ENCODE measurements around the gene HDAC5.
A peak's percentile ranks its signal among the peaks of the same experiment; 100 is the strongest.

Gene HDAC5

GRCh38 chr17:44097110-44097958 is 26.1 kb downstream of the HDAC5 start:
- H3K9me3 Mint-ChIP-seq, result no peaks in the 10 kb centered on the region
- H3K27ac Mint-ChIP-seq, result peak overlapping the region in 1 of 2 donors; percentile 50
- ATAC-seq (replicated peaks) (peak; percentile 9), DNase-seq (no peak)
- peaks cover 47% of the 10 kb centered on the region for H3K36me3 Mint-ChIP-seq (ENCODE audit: insufficient read depth)
- H3K4me1 Mint-ChIP-seq (ENCODE audit: low read depth in 2 of 2), result peaks cover 8 to 12% of the 10 kb centered on the region in 2 donors
- H3K4me3 Mint-ChIP-seq, result no peak overlapping the region
- H3K27me3 Mint-ChIP-seq, result no peaks in the 10 kb centered on the region

- H3K36me3 Mint-ChIP-seq (ENCODE audit: insufficient read depth), result peaks cover 59% of the 10 kb centered on the region
- no peaks in the 10 kb centered on the region for H3K27me3 Mint-ChIP-seq
- H3K27ac Mint-ChIP-seq, result peak overlapping the region; percentile 41 to 72
- no peak for DNase-seq
- no peaks in the 10 kb centered on the region for H3K9me3 Mint-ChIP-seq
- H3K4me1 Mint-ChIP-seq (ENCODE audit: low read depth in 2 of 2), result peaks cover 5 to 12% of the 10 kb centered on the region in 2 donors
- no peak overlapping the region for H3K4me3 Mint-ChIP-seq
- ATAC-seq (replicated peaks), result no peak
These were observed 27.6 kb downstream of the HDAC5 start for GRCh38 chr17:44095647-44096496.

- H3K4me1 Mint-ChIP-seq (ENCODE audit: low read depth in 2 of 2), result peaks cover 5 to 12% of the 10 kb centered on the region in 2 donors
- H3K27me3 Mint-ChIP-seq, result no peaks in the 10 kb centered on the region
- ATAC-seq (replicated peaks) (no peak), DNase-seq (no peak)
- peak overlapping the region; percentile 41 to 72 for H3K27ac Mint-ChIP-seq
- H3K9me3 Mint-ChIP-seq, result no peaks in the 10 kb centered on the region
- H3K4me3 Mint-ChIP-seq, result no peak overlapping the region
- peaks cover 62% of the 10 kb centered on the region for H3K36me3 Mint-ChIP-seq (ENCODE audit: insufficient read depth)
These were observed 28.1 kb downstream of the HDAC5 start for GRCh38 chr17:44095388-44095646.

- no peak for ATAC-seq (replicated peaks)
These were observed 28.6 kb downstream of the HDAC5 start for GRCh38 chr17:44094701-44095387.

GRCh38 chr17:44093231-44093900 is 30.1 kb downstream of the HDAC5 start:
- Mint-ChIP-seq H3K36me3 (ENCODE audit: insufficient read depth) (peaks cover 63% of the 10 kb centered on the region), H3K4me3 (no peak overlapping the region), H3K9me3 (no peaks in the 10 kb centered on the region), H3K27ac (no peak overlapping the region), H3K27me3 (no peaks in the 10 kb centered on the region), H3K4me1 (ENCODE audit: low read depth in 2 of 2) (peaks cover 5 to 15% of the 10 kb centered on the region in 2 donors)
- DNase-seq (no peak), ATAC-seq (replicated peaks) (no peak)

More at GRCh38 chr17:44094701-44095387, 28.6 kb downstream of the HDAC5 start:
- Mint-ChIP-seq H3K4me1 (ENCODE audit: low read depth in 2 of 2) (peaks cover 5 to 12% of the 10 kb centered on the region in 2 donors), H3K4me3 (no peak overlapping the region), H3K27ac (no peak overlapping the region), H3K9me3 (no peaks in the 10 kb centered on the region), H3K36me3 (ENCODE audit: insufficient read depth) (peaks cover 59% of the 10 kb centered on the region), H3K27me3 (no peaks in the 10 kb centered on the region)
- no peak for DNase-seq

- H3K9me3 Mint-ChIP-seq, result no peaks in the 10 kb centered on the region
- H3K4me3 Mint-ChIP-seq, result no peak overlapping the region
- DNase-seq (no peak), ATAC-seq (replicated peaks) (no peak)
- peak overlapping the region in 1 of 2 donors; percentile 59 for H3K27ac Mint-ChIP-seq
- no peaks in the 10 kb centered on the region for H3K27me3 Mint-ChIP-seq
- peaks cover 9 to 14% of the 10 kb centered on the region in 2 donors for H3K4me1 Mint-ChIP-seq (ENCODE audit: low read depth in 2 of 2)
- H3K36me3 Mint-ChIP-seq (ENCODE audit: insufficient read depth), result peaks cover 67% of the 10 kb centered on the region
These were observed 31.4 kb downstream of the HDAC5 start for GRCh38 chr17:44092051-44092450.

- Mint-ChIP-seq H3K36me3 (ENCODE audit: insufficient read depth) (peaks cover 71% of the 10 kb centered on the region), H3K27me3 (no peaks in the 10 kb centered on the region), H3K27ac (peak overlapping the region in 1 of 2 donors; percentile 31), H3K4me1 (ENCODE audit: low read depth in 2 of 2) (peaks cover 7 to 14% of the 10 kb centered on the region in 2 donors), H3K4me3 (no peak overlapping the region), H3K9me3 (no peaks in the 10 kb centered on the region)
- no peak for ATAC-seq (replicated peaks)
- no peak for DNase-seq
These were observed 32.0 kb downstream of the HDAC5 start for GRCh38 chr17:44091200-44091997.

GRCh38 chr17:44088254-44088653 is 35.2 kb downstream of the HDAC5 start:
- Mint-ChIP-seq H3K4me1 (ENCODE audit: low read depth in 2 of 2) (peaks cover 6 to 9% of the 10 kb centered on the region in 2 donors), H3K36me3 (ENCODE audit: insufficient read depth) (peaks cover 71% of the 10 kb centered on the region), H3K4me3 (peak overlapping the region in 1 of 2 donors; percentile 8), H3K9me3 (no peaks in the 10 kb centered on the region), H3K27me3 (no peaks in the 10 kb centered on the region), H3K27ac (peak overlapping the region in 1 of 2 donors; percentile 55)
- DNase-seq (no peak), ATAC-seq (replicated peaks) (no peak)

- no peak for ATAC-seq (replicated peaks)
- Mint-ChIP-seq H3K36me3 (ENCODE audit: insufficient read depth) (peaks cover 76% of the 10 kb centered on the region), H3K4me3 (peak overlapping the region in 1 of 2 donors; percentile 56), H3K27ac (peak overlapping the region; percentile 72 to 82), H3K4me1 (ENCODE audit: low read depth in 2 of 2) (peaks cover 9 to 10% of the 10 kb centered on the region in 2 donors), H3K27me3 (no peaks in the 10 kb centered on the region), H3K9me3 (no peaks in the 10 kb centered on the region)
- no peak for DNase-seq
These were observed 36.1 kb downstream of the HDAC5 start for GRCh38 chr17:44087319-44087718.

- DNase-seq (no peak), ATAC-seq (replicated peaks) (peak; percentile 16)
- no peak overlapping the region for H3K4me3 Mint-ChIP-seq
- peaks cover 75% of the 10 kb centered on the region for H3K36me3 Mint-ChIP-seq (ENCODE audit: insufficient read depth)
- H3K27ac Mint-ChIP-seq, result peak overlapping the region in 1 of 2 donors; percentile 82
- H3K27me3 Mint-ChIP-seq, result no peaks in the 10 kb centered on the region
- H3K4me1 Mint-ChIP-seq (ENCODE audit: low read depth in 2 of 2), result peaks cover 9 to 10% of the 10 kb centered on the region in 2 donors
- H3K9me3 Mint-ChIP-seq, result no peaks in the 10 kb centered on the region
These were observed 36.8 kb downstream of the HDAC5 start for GRCh38 chr17:44086364-44087311.

GRCh38 chr17:44085908-44086307 is 37.5 kb downstream of the HDAC5 start:
- Mint-ChIP-seq H3K36me3 (ENCODE audit: insufficient read depth) (peaks cover 73% of the 10 kb centered on the region), H3K4me3 (no peak overlapping the region), H3K27ac (peak overlapping the region; percentile 69 to 82), H3K4me1 (ENCODE audit: low read depth in 2 of 2) (peaks cover 9 to 10% of the 10 kb centered on the region in 2 donors), H3K9me3 (no peaks in the 10 kb centered on the region), H3K27me3 (no peaks in the 10 kb centered on the region)
- DNase-seq (no peak), ATAC-seq (replicated peaks) (no peak)

Measured in effector memory CD8-positive, alpha-beta T cell (primary cell).